Activated effector memory CD4-positive, alpha-beta T cell treated with anti-CD3 and anti-CD28 coated beads, Interleukin-2, amount 50 U/mL, for 16 hours (primary cell): ENCODE results near the gene BRME1.
"Not testable (repeated sequence)": the region's sequence is repeated elsewhere in the genome, so short reads cannot be mapped to it uniquely, and the experiment has no call there.

Source experiments
- DNase-seq: peaks from one replicate; pipeline ENCODE4 v3.0.0-alpha.2; 2020

Gene BRME1

GRCh38 chr19:13926010-13926409 is 20.1 kb upstream of the BRME1 start:
- no peak for DNase-seq

- no peak for DNase-seq
Measured at GRCh38 chr19:13923194-13923987, 17.5 kb upstream of the BRME1 start.

- not testable (repeated sequence) for DNase-seq
Measured at GRCh38 chr19:13922118-13922517, 16.2 kb upstream of the BRME1 start.

GRCh38 chr19:13920940-13921747 is 15.2 kb upstream of the BRME1 start:
- no peak for DNase-seq

- no peak for DNase-seq
Measured at GRCh38 chr19:13920524-13920923, 14.6 kb upstream of the BRME1 start.

GRCh38 chr19:13918726-13919411 is 13.0 kb upstream of the BRME1 start:
- DNase-seq, result no peak

- DNase-seq, result no peak
Measured at GRCh38 chr19:13917888-13918406, 12.0 kb upstream of the BRME1 start.

- DNase-seq, result no peak
Measured at GRCh38 chr19:13914777-13915176, 8.9 kb upstream of the BRME1 start.

GRCh38 chr19:13913352-13913751 is 7.4 kb upstream of the BRME1 start:
- DNase-seq, result no peak

- DNase-seq, result no peak
Measured at GRCh38 chr19:13909430-13909829, 3.5 kb upstream of the BRME1 start.

GRCh38 chr19:13908674-13909073 is 2.8 kb upstream of the BRME1 start:
- no peak for DNase-seq

- no peak for DNase-seq
Measured at GRCh38 chr19:13906910-13907309, 993 bp upstream of the BRME1 start.

GRCh38 chr19:13906521-13906904 is 596 bp upstream of the BRME1 start:
- DNase-seq, result peak; percentile 75

- peak; percentile 66 for DNase-seq
Measured at GRCh38 chr19:13902993-13903555, 2.8 kb downstream of the BRME1 start.

GRCh38 chr19:13899912-13900584 is 5.9 kb downstream of the BRME1 start:
- DNase-seq, result no peak

GRCh38 chr19:13899393-13899792 is 6.5 kb downstream of the BRME1 start:
- DNase-seq, result no peak

- DNase-seq, result no peak
Measured at GRCh38 chr19:13896227-13896626, 9.7 kb downstream of the BRME1 start.

GRCh38 chr19:13894552-13894951 is 11.4 kb downstream of the BRME1 start:
- DNase-seq, result no peak

GRCh38 chr19:13892870-13893269 is 13.0 kb downstream of the BRME1 start:
- DNase-seq, result no peak

GRCh38 chr19:13890136-13890535 is 15.8 kb downstream of the BRME1 start:
- DNase-seq, result no peak

GRCh38 chr19:13888281-13888680 is 17.6 kb downstream of the BRME1 start:
- no peak for DNase-seq

GRCh38 chr19:13887517-13887916 is 18.4 kb downstream of the BRME1 start:
- no peak for DNase-seq
